GM19351 (cell line): ENCODE measurements around the gene DLST.

Experiments used
- ATAC-seq: cut with Tn5 transposase; IDR thresholded peaks from one replicate; pipeline ENCODE4 v1.9.1; 2021; ENCODE audit warnings: mild to moderate bottlenecking, moderate library complexity; ENCODE audit not compliant: unreplicated experiment

The DLST gene

DNA sequence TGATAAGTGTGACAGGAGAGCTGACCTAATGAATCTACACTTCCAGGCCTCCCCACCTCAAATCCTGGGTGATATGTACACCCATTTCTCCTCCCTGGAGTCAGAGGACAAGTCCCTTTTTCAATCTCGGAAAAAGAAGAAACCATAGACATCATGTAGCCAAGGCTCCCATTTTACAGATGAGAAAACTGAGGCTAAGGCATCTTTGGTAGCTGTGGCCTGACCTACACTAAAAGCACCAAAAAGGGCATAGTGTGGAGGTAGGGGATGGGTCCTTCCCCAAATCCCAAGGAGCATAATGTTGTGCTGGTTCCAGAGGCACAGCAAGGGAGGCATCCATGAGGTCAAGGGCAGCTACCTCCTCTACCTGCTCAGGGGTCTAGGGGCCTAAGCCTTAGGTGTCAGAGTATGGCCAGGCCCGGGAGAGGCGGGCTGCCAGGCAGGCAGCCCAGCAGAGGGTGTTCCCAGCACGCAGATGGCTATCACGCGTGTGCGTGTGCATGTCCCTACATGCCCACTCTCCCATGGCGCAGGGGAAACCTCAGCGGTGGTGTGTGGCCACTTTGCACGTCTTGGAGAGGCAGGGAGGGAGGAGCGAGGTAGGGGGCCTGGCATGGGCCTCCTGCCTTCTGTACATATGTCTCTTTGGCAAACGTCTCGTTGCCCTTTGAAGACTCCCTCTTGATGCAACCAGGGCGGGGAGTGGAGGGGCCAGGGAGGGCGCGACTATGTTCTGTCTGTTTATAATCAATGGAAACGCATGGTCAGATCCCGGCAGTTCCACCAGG, 71.2 kb downstream of the DLST start:
- ATAC-seq, result no peak
